RWPE2 (cell line): ENCODE results near the gene HADH.
"Not testable (repeated sequence)": the region's sequence is repeated elsewhere in the genome, so short reads cannot be mapped to it uniquely, and the experiment has no call there.

ENCODE experiments used
- ATAC-seq: fragments of 200-7000 bp; cut with Tn5 transposase; 3 replicates; pipeline ENCODE4 v1.9.1; 2021; ENCODE audit warnings: low read depth
- DNase-seq: peaks from one replicate; pipeline ENCODE4 v3.0.0-alpha.2; 2020; ENCODE audit warnings: low spot score
- H3K27ac ChIP-seq: fragments of 450-650 bp; 2 replicates; pipeline ENCODE4 v1.5.1; 2017; ENCODE audit warnings: mild to moderate bottlenecking; ENCODE audit not compliant: poor library complexity, severe bottlenecking
- H3K27me3 ChIP-seq: fragments of 250-450 bp; sonication (Bioruptor Pico); 2 replicates; pipeline ENCODE4 v1.5.1; 2021; ENCODE audit warnings: mild to moderate bottlenecking, moderate library complexity; ENCODE audit not compliant: insufficient read depth, poor library complexity, severe bottlenecking
- H3K36me3 ChIP-seq: fragments of 250-450 bp; sonication (Bioruptor Pico); 2 replicates; pipeline ENCODE4 v1.5.1; 2020; ENCODE audit warnings: low read depth, mild to moderate bottlenecking, moderate library complexity
- H3K4me1 ChIP-seq: fragments of 250-450 bp; sonication (Bioruptor Pico); 2 replicates; pipeline ENCODE4 v1.5.1; 2021; ENCODE audit warnings: mild to moderate bottlenecking, moderate library complexity; ENCODE audit not compliant: insufficient read depth, poor library complexity, severe bottlenecking
- H3K4me3 ChIP-seq: fragments of 250-450 bp; sonication (Bioruptor Pico); 2 replicates; pipeline ENCODE4 v1.5.1; 2021; ENCODE audit warnings: mild to moderate bottlenecking, moderate library complexity; ENCODE audit not compliant: severe bottlenecking
- H3K9me3 ChIP-seq: fragments of 250-450 bp; sonication (Bioruptor Pico); 2 replicates; pipeline ENCODE4 v1.5.1; 2021; ENCODE audit warnings: mild to moderate bottlenecking, moderate library complexity; ENCODE audit not compliant: severe bottlenecking
- CTCF ChIP-seq: fragments of 450-650 bp; IDR thresholded peaks from one replicate; pipeline ENCODE4 v1.5.1; 2017; ENCODE audit warnings: mild to moderate bottlenecking, moderate library complexity; ENCODE audit not compliant: poor library complexity, severe bottlenecking

The HADH gene

DNA sequence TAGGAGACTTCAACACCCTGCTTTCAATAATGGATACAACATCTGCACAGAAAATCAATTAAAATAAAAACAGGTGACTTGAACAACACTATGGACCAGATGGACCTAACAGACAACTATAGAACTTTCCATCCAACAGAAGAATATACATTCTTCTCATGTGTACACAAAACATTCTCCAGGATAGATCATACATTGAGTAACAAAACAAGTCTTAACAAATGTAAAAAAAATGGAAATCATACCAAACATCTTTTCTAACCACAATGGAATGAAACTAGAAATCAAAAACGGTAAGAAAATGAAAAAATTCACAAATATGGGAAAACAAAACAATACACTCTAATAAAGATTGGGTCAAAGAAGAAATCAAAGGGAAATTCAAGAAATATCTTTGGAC, 33.7 kb upstream of the HADH start:
- Histone ChIP-seq H3K4me3 (no peak overlapping the region), H3K9me3 (no peaks in the 10 kb centered on the region), H3K4me1 (no peaks in the 10 kb centered on the region), H3K27me3 (no peaks in the 10 kb centered on the region), H3K27ac (no peak overlapping the region), H3K36me3 (no peaks in the 10 kb centered on the region)
- ATAC-seq (no peak), DNase-seq (no peak)
- no peak for TF ChIP-seq CTCF

GRCh38 chr4:107966903-107967302, 22.8 kb upstream of the HADH start:
- TF ChIP-seq CTCF: no peak
- no peaks in the 10 kb centered on the region for H3K9me3 ChIP-seq
- ATAC-seq: no peak

GRCh38 chr4:107967519-107967918, 22.2 kb upstream of the HADH start:
- not testable (repeated sequence) for DNase-seq, H3K27ac ChIP-seq, ATAC-seq, H3K9me3 ChIP-seq, H3K4me1 ChIP-seq, H3K4me3 ChIP-seq, H3K36me3 ChIP-seq, H3K27me3 ChIP-seq

More at GRCh38 chr4:107966903-107967302, 22.8 kb upstream of the HADH start:
- no peak overlapping the region for H3K4me3 ChIP-seq
- H3K36me3 ChIP-seq: no peaks in the 10 kb centered on the region
- H3K27ac ChIP-seq: no peak overlapping the region
- H3K27me3 ChIP-seq: no peaks in the 10 kb centered on the region
- H3K4me1 ChIP-seq: no peaks in the 10 kb centered on the region
- DNase-seq: no peak

GRCh38 chr4:107967921-107968320, 21.8 kb upstream of the HADH start:
- not testable (repeated sequence) for ATAC-seq, H3K4me3 ChIP-seq, H3K27ac ChIP-seq, H3K27me3 ChIP-seq, H3K9me3 ChIP-seq, DNase-seq, H3K36me3 ChIP-seq, H3K4me1 ChIP-seq

GRCh38 chr4:107970063-107970798, 19.5 kb upstream of the HADH start:
- H3K4me3 ChIP-seq: no peak overlapping the region
- H3K36me3 ChIP-seq: no peaks in the 10 kb centered on the region
- no peak for TF ChIP-seq CTCF
- H3K4me1 ChIP-seq: no peaks in the 10 kb centered on the region
- H3K9me3 ChIP-seq: no peaks in the 10 kb centered on the region
- DNase-seq: no peak
- no peak overlapping the region for H3K27ac ChIP-seq
- no peak for ATAC-seq
- H3K27me3 ChIP-seq: no peaks in the 10 kb centered on the region

- no peak for DNase-seq
- no peak overlapping the region for H3K27ac ChIP-seq
- no peaks in the 10 kb centered on the region for H3K27me3 ChIP-seq
- no peaks in the 10 kb centered on the region for H3K9me3 ChIP-seq
- no peaks in the 10 kb centered on the region for H3K36me3 ChIP-seq
- ATAC-seq: no peak
- TF ChIP-seq CTCF: no peak
- no peak overlapping the region for H3K4me3 ChIP-seq
- no peaks in the 10 kb centered on the region for H3K4me1 ChIP-seq
Observed at GRCh38 chr4:107972605-107973004, 17.1 kb upstream of the HADH start.
